H1 (cell line): ENCODE data around the gene OMG. TPM values are rescaled to one million over a fixed set of nuclear protein-coding genes. Genes with fewer than 3 reads are reported as not detected.

ENCODE experiments used
- CTCF ChIA-PET: fragments of 300-600 bp; sonication (Branson Sonifier 250); formaldehyde crosslinking; loops from one replicate; lab custom pipeline; 2021; ENCODE audit not compliant: partially characterized antibody; lab: Charles Lee
- POLR2A ChIA-PET: fragments of 300-600 bp; sonication (Branson Sonifier 250); formaldehyde crosslinking; loops from one replicate; lab custom pipeline; 2021; ENCODE audit warnings: inconsistent platforms; ENCODE audit not compliant: partially characterized antibody; lab: Charles Lee
- DNase-seq, 2 experiments: peaks; one replicate each; pipeline versions ENCODE4 v3.0.0 to v3.0.0-alpha.2; 2010 to 2022; ENCODE audit warnings: low spot score in 2 of 2, low read depth in 1 of 2, mixed read lengths in 1 of 2
- FAIRE-seq: peaks from 2 replicates; lab custom pipeline; 2011; peaks lifted over from hg19 to GRCh38; lab: Jason Lieb, UNC
- H2AFZ ChIP-seq: 2 replicates; pipeline ENCODE4 v1.8.1; 2012; ENCODE audit warnings: low read length, inconsistent platforms
- H2AK5ac ChIP-seq: 2 replicates; pipeline ENCODE4 v1.6.1; 2013; ENCODE audit warnings: low read depth, low read length
- H2BK120ac ChIP-seq: replicated peaks from 2 replicates; pipeline ENCODE3; 2013; ENCODE audit warnings: low read depth, low read length, inconsistent platforms
- H2BK12ac ChIP-seq: 2 replicates; pipeline ENCODE4 v1.6.1; 2013; ENCODE audit warnings: low read depth, low read length
- H2BK15ac ChIP-seq: 2 replicates; pipeline ENCODE4 v1.6.1; 2013; ENCODE audit warnings: low read length
- H2BK20ac ChIP-seq: 2 replicates; pipeline ENCODE4 v1.6.1; 2013; ENCODE audit warnings: low read length
- H2BK5ac ChIP-seq: 2 replicates; pipeline ENCODE4 v1.6.1; 2013; ENCODE audit warnings: low read depth, low read length
- H3K14ac ChIP-seq: 2 replicates; pipeline ENCODE4 v1.6.1; 2013; ENCODE audit warnings: inconsistent platforms; ENCODE audit not compliant: insufficient read length
- H3K18ac ChIP-seq: 2 replicates; pipeline ENCODE4 v1.6.1; 2013; ENCODE audit warnings: low read length; ENCODE audit errors: extremely low read depth
- H3K23ac ChIP-seq: 2 replicates; pipeline ENCODE4 v1.6.1; 2013; ENCODE audit warnings: inconsistent platforms; ENCODE audit not compliant: insufficient read length
- H3K23me2 ChIP-seq: 2 replicates; pipeline ENCODE4 v1.6.1; 2013; ENCODE audit warnings: low read depth, low read length
- H3K27ac ChIP-seq: 2 replicates; pipeline ENCODE4 v1.6.1; 2011; ENCODE audit warnings: low read depth, low read length, inconsistent platforms
- H3K27me3 ChIP-seq, 4 experiments: replicated peaks in 1 of 4; 1 replicate in 1 of 4; 2 replicates in 3 of 4; pipeline versions ENCODE4 v1.6.1 to v1.8.1; 2011 to 2013; ENCODE audit warnings: low read length in 3 of 4, mild to moderate bottlenecking in 3 of 4, inconsistent platforms in 2 of 4, mixed read lengths in 2 of 4, moderate library complexity in 1 of 4; ENCODE audit not compliant: control insufficient read depth in 3 of 4, insufficient read depth in 3 of 4; ENCODE audit errors: extremely low read depth in 1 of 4
- H3K36me3 ChIP-seq, 4 experiments: 2 replicates each; pipeline versions ENCODE4 v1.6.1 to v1.8.1; 2011 to 2013; ENCODE audit warnings: mild to moderate bottlenecking in 4 of 4, low read length in 3 of 4, moderate library complexity in 2 of 4, control low read depth in 1 of 4, inconsistent platforms in 1 of 4; ENCODE audit not compliant: insufficient read depth in 4 of 4, control insufficient read depth in 2 of 4
- H3K4ac ChIP-seq: replicated peaks from 2 replicates; pipeline ENCODE3; 2013; ENCODE audit warnings: low read length, low read depth, mixed read lengths, inconsistent platforms; ENCODE audit not compliant: insufficient read length
- H3K4me1 ChIP-seq, 4 experiments: replicated peaks in 1 of 4; 1 replicate in 1 of 4; 2 replicates in 3 of 4; pipeline versions ENCODE4 v1.6.1 to v1.8.1; 2011 to 2013; ENCODE audit warnings: low read length in 3 of 4, inconsistent platforms in 2 of 4, mixed read lengths in 1 of 4; ENCODE audit not compliant: insufficient read depth in 4 of 4, control insufficient read depth in 3 of 4
- H3K4me2 ChIP-seq, 2 experiments: 2 replicates each; pipeline versions ENCODE4 v1.6.1 to v1.8.1; 2011 to 2013; ENCODE audit warnings: low read depth in 2 of 2, low read length in 2 of 2, control low read depth in 1 of 2, inconsistent platforms in 1 of 2, mild to moderate bottlenecking in 1 of 2; ENCODE audit not compliant: insufficient read depth in 1 of 2
- H3K4me3 ChIP-seq, 4 experiments: fragments of 200-600, 300-600 bp in 1 of 4; sonication (generic), shearing (Covaris generic), sonication (Bioruptor Twin) in 1 of 4; 2 replicates each; pipeline versions ENCODE4 v1.5.1 to v1.8.1; 2011 to 2016; ENCODE audit warnings: low read length in 4 of 4, low read depth in 3 of 4, control low read depth in 2 of 4, inconsistent platforms in 2 of 4, mild to moderate bottlenecking in 2 of 4, mixed read lengths in 1 of 4, moderate library complexity in 1 of 4; ENCODE audit not compliant: insufficient read depth in 2 of 4; ENCODE audit errors: extremely low read depth in 1 of 4
- H3K56ac ChIP-seq: replicated peaks from 2 replicates; pipeline ENCODE3; 2013; ENCODE audit warnings: low read depth, mild to moderate bottlenecking, mixed read lengths, low read length, inconsistent platforms; ENCODE audit not compliant: insufficient read length
- H3K79me1 ChIP-seq: 2 replicates; pipeline ENCODE4 v1.6.1; 2013; ENCODE audit warnings: low read depth, low read length, control low read depth
- H3K79me2 ChIP-seq, 2 experiments: 2 replicates each; pipeline versions ENCODE4 v1.6.1 to v1.8.1; 2012 to 2013; ENCODE audit warnings: low read length in 2 of 2, mild to moderate bottlenecking in 2 of 2, inconsistent platforms in 1 of 2; ENCODE audit not compliant: insufficient read depth in 2 of 2, control insufficient read depth in 1 of 2
- H3K9ac ChIP-seq, 4 experiments: replicated peaks in 1 of 4; 1 replicate in 1 of 4; 2 replicates in 3 of 4; pipeline versions ENCODE4 v1.6.1 to v1.8.1; 2011 to 2013; ENCODE audit warnings: low read depth in 3 of 4, low read length in 3 of 4, control low read depth in 2 of 4, mild to moderate bottlenecking in 2 of 4, moderate library complexity in 2 of 4, inconsistent platforms in 1 of 4; ENCODE audit errors: extremely low read depth in 1 of 4
- H3K9me3 ChIP-seq, 2 experiments: 2 replicates each; pipeline versions ENCODE4 v1.6.1 to v1.8.1; 2012 to 2013; ENCODE audit warnings: mild to moderate bottlenecking in 2 of 2, moderate library complexity in 2 of 2, control low read depth in 1 of 2, inconsistent platforms in 1 of 2, low read depth in 1 of 2, low read length in 1 of 2, mixed read lengths in 1 of 2; ENCODE audit not compliant: insufficient read depth in 2 of 2
- H4K20me1 ChIP-seq, 2 experiments: replicated peaks in 1 of 2; 2 replicates each; pipeline versions ENCODE3 to v1.8.1; 2011 to 2013; ENCODE audit warnings: inconsistent platforms in 2 of 2, low read length in 2 of 2, mild to moderate bottlenecking in 1 of 2; ENCODE audit not compliant: insufficient read depth in 2 of 2, control insufficient read depth in 1 of 2
- H4K5ac ChIP-seq: 2 replicates; pipeline ENCODE4 v1.6.1; 2013; ENCODE audit warnings: low read length, low read depth, mixed read lengths, inconsistent platforms; ENCODE audit not compliant: insufficient read length
- H4K8ac ChIP-seq: 2 replicates; pipeline ENCODE4 v1.8.0; 2013; ENCODE audit warnings: mild to moderate bottlenecking, moderate library complexity, low read length, inconsistent platforms; ENCODE audit not compliant: insufficient read depth; ENCODE audit errors: extremely low read depth
- H4K91ac ChIP-seq: replicated peaks from 2 replicates; pipeline ENCODE3; 2013; ENCODE audit warnings: low read length, mixed read lengths, inconsistent platforms; ENCODE audit not compliant: insufficient read length
- ASH2L ChIP-seq: fragments of 200-600, 300-600 bp; sonication (generic); IDR thresholded peaks from one replicate; pipeline ENCODE4 v1.7.1; 2017; ENCODE audit warnings: low read length
- BCL11A ChIP-seq, 2 experiments: IDR thresholded peaks; one replicate each; pipeline ENCODE4 v1.6.1; 2011; ENCODE audit warnings: low read depth in 2 of 2, low read length in 2 of 2, mild to moderate bottlenecking in 2 of 2
- CHD2 ChIP-seq: IDR thresholded peaks from 2 replicates; pipeline ENCODE4 v1.6.1; 2012; ENCODE audit warnings: low read length, improper control_type of control experiment
- HDAC2 ChIP-seq, 2 experiments: fragments of 300-600 bp in 1 of 2; sonication (generic) in 1 of 2; IDR thresholded peaks; 2 replicates each; pipeline ENCODE4 v1.6.1; 2011 to 2012; ENCODE audit warnings: low read depth in 2 of 2, low read length in 2 of 2, mild to moderate bottlenecking in 2 of 2, moderate library complexity in 2 of 2, borderline replicate concordance in 1 of 2, inconsistent platforms in 1 of 2
- JUND ChIP-seq: IDR thresholded peaks from 2 replicates; pipeline ENCODE4 v1.6.1; 2011; ENCODE audit warnings: mild to moderate bottlenecking, improper control_type of control experiment, low read length
- MAFK ChIP-seq: IDR thresholded peaks from 2 replicates; pipeline ENCODE4 v1.6.1; 2012; ENCODE audit warnings: low read depth, mild to moderate bottlenecking, improper control_type of control experiment, low read length
- POLR2A ChIP-seq, 2 experiments: IDR thresholded peaks; 1 replicate in 1 of 2; 2 replicates in 1 of 2; pipeline ENCODE4 v1.6.1; 2011; ENCODE audit warnings: low read depth in 2 of 2, low read length in 2 of 2, mild to moderate bottlenecking in 2 of 2; ENCODE audit errors: control extremely low read depth in 1 of 2
- RBBP5 ChIP-seq: IDR thresholded peaks from 2 replicates; pipeline ENCODE4 v1.7.1; 2012; ENCODE audit warnings: low read depth, mild to moderate bottlenecking, inconsistent platforms, low read length, moderate library complexity, borderline replicate concordance
- SIN3A ChIP-seq, 2 experiments: IDR thresholded peaks in 1 of 2; conservative IDR thresholded peaks in 1 of 2; 2 replicates each; pipeline ENCODE4 v1.6.1; 2011 to 2012; ENCODE audit warnings: low read length in 2 of 2, improper control_type of control experiment in 1 of 2, low read depth in 1 of 2, mild to moderate bottlenecking in 1 of 2
- SIX5 ChIP-seq: IDR thresholded peaks from 2 replicates; pipeline ENCODE4 v1.6.1; 2011; ENCODE audit warnings: mild to moderate bottlenecking, low read depth, low read length
- TAF1 ChIP-seq: IDR thresholded peaks from 2 replicates; pipeline ENCODE4 v1.6.1; 2011; ENCODE audit warnings: mild to moderate bottlenecking, low read depth, low read length
- WGBS, 2 experiments: shearing (Covaris generic) in 1 of 2; methylation state at CpG; one replicate each; pipeline versions ENCODE4 v1.1.6 to v1.1.7; 2013 to 2015; ENCODE audit warnings: low lambda C conversion rate in 2 of 2, mixed read lengths in 2 of 2, inconsistent platforms in 1 of 2, low coverage in 1 of 2, missing lambda C conversion rate in 1 of 2; ENCODE audit not compliant: insufficient replicate concordance in 2 of 2, insufficient coverage in 1 of 2, insufficient read length in 1 of 2; ENCODE audit errors: extremely low coverage in 1 of 2, missing lambda C conversion rate in 1 of 2; 5-methylcytosine and 5-hydroxymethylcytosine counted together
- polyA plus RNA-seq, 7 experiments: library from polyadenylated mRNA; depleted of rRNA in 3 of 7; stranded (reverse) in 5 of 7; unstranded in 2 of 7; fragments of >200 nt in 5 of 7; fragments of 200-250 nt in 2 of 7; gene quantifications; 1 replicate in 5 of 7; 2 replicates in 1 of 7; 4 replicates in 1 of 7; pipeline versions ENCODE4 v1.2.1 to v1.2.3, GENCODE V29; 2011 to 2013; ENCODE audit warnings: missing spikeins in 2 of 7, mixed read lengths in 2 of 7
- total RNA-seq: library from RNA; stranded (reverse); fragmentation: NEBNext Ultra II Directional; extraction: Animal tissue kit (Norgen Biotek cat#: 25700); gene quantifications from 2 replicates; pipeline ENCODE4 v1.2.1, GENCODE V29; 2021

OMG gene
- total and polyA plus RNA-seq, 2 of the 8 experiments (the other 6 are each of a cell fraction or from before 2014, with no cell fraction given) = not detected

DNA sequence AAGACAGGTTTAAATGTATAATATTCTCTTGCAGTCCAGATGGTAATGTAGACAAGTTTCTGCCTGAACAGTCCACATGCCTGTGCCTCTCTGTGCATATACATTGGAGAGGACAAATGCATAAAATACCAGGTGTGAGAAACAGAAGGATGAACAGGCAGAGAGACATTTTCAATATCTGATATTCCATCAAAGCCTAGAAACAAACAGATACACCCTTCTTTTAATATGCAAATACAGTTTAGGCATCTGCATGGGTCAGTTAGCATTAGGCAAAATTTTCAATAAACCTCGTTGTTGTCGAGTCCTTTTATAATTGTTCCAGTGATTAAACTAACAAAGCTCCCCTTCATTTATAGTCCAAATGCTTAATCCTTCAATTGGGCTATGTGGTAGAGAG lies 897 bp downstream of the OMG start:
- Histone ChIP-seq H3K9me3 (peaks cover 0 to 5% of the 10 kb centered on the region in 2 experiments; a peak in 1 of 4 replicates), H3K79me2 (no peaks in the 10 kb centered on the region), H3K18ac (no peak overlapping the region), H3K56ac (no peak overlapping the region), H2BK5ac (no peak overlapping the region), H3K27me3 (no peaks in the 10 kb centered on the region), H3K23ac (no peak overlapping the region), H4K8ac (no peak overlapping the region), H3K14ac (no peak overlapping the region), H2BK12ac (no peak overlapping the region), H4K20me1 (no peaks in the 10 kb centered on the region), H3K36me3 (no peaks in the 10 kb centered on the region), H3K79me1 (no peaks in the 10 kb centered on the region), H3K4me2 (no peak overlapping the region), H3K27ac (no peak overlapping the region), H3K4me1 (peaks cover 0 to 3% (median 0%) of the 10 kb centered on the region in 4 experiments; a peak in 1 of 7 replicates), H3K9ac (no peak overlapping the region), H4K91ac (no peak overlapping the region), H2AFZ (no peak overlapping the region), H4K5ac (no peak overlapping the region), H3K4me3 (no peak overlapping the region), H2BK15ac (no peak overlapping the region), H2BK120ac (no peak overlapping the region), H3K23me2 (no peaks in the 10 kb centered on the region), H2BK20ac (no peak overlapping the region), H2AK5ac (no peak overlapping the region), H3K4ac (no peak overlapping the region)
- DNase-seq (no peak), FAIRE-seq (no peak)
- ChIA-PET CTCF (no interaction called here), POLR2A (no interaction called here)
- WGBS, 2 experiments = 83% methylated on average over 2 of the region's 2 CpGs; no CpG with 5 or more reads in 1 of the 2 experiments
- TF ChIP-seq SIX5 = no peak
- no peak for TF ChIP-seq POLR2A (IDR thresholded peaks at IDR 0.05; ENCODE audit: control extremely low read depth in 1 of 2, low read depth in 2 of 2, low read length in 2 of 2)
- TF ChIP-seq SIN3A (conservative IDR thresholded peaks at IDR 0.05 in 1 of 2, IDR thresholded peaks at IDR 0.05 in 1 of 2; ENCODE audit: low read depth in 1 of 2, low read length in 2 of 2) = no peak
- TF ChIP-seq RBBP5 = no peak
- no peak for TF ChIP-seq MAFK
- no peak for TF ChIP-seq CHD2
- no peak for TF ChIP-seq BCL11A (IDR thresholded peaks at IDR 0.05; ENCODE audit: low read depth in 2 of 2, low read length in 2 of 2)
- TF ChIP-seq TAF1 = no peak
- no peak for TF ChIP-seq JUND
- TF ChIP-seq ASH2L = no peak
- no peak for TF ChIP-seq HDAC2 (IDR thresholded peaks at IDR 0.05; ENCODE audit: borderline replicate concordance in 1 of 2, low read depth in 2 of 2, low read length in 2 of 2)
